ENCODE data around the gene ZDHHC1. TPM values are rescaled to one million over a fixed set of nuclear protein-coding genes. Genes with fewer than 3 reads are reported as not detected.

Gene ZDHHC1
- total RNA-seq, 1 donor from 2014 or later: 14.3 TPM

GRCh38 chr16:67447508-67448076 lies 31.3 kb upstream of the ZDHHC1 start:
- DNase-seq (ENCODE audit: low spot score): no peak

- no peak for DNase-seq (ENCODE audit: low spot score)
Measured at GRCh38 chr16:67446968-67447507, 30.8 kb upstream of the ZDHHC1 start.

GRCh38 chr16:67445913-67446907 lies 29.9 kb upstream of the ZDHHC1 start:
- no peak for DNase-seq (ENCODE audit: low spot score)

- DNase-seq (ENCODE audit: low spot score): no peak
Measured at GRCh38 chr16:67445441-67445912, 29.2 kb upstream of the ZDHHC1 start.

GRCh38 chr16:67445126-67445426 lies 28.8 kb upstream of the ZDHHC1 start:
- no peak for DNase-seq (ENCODE audit: low spot score)

- DNase-seq (ENCODE audit: low spot score): no peak
Measured at GRCh38 chr16:67444259-67445125, 28.2 kb upstream of the ZDHHC1 start.

GRCh38 chr16:67443265-67443664 lies 27.0 kb upstream of the ZDHHC1 start:
- DNase-seq (ENCODE audit: low spot score): peak; percentile 73

- DNase-seq (ENCODE audit: low spot score): no peak
Measured at GRCh38 chr16:67442581-67443255, 26.4 kb upstream of the ZDHHC1 start.

- DNase-seq (ENCODE audit: low spot score): no peak
Measured at GRCh38 chr16:67441907-67442306, 25.6 kb upstream of the ZDHHC1 start.

GRCh38 chr16:67441271-67441753 lies 25.0 kb upstream of the ZDHHC1 start:
- DNase-seq (ENCODE audit: low spot score): peak; percentile 88

GRCh38 chr16:67438824-67439393 lies 22.6 kb upstream of the ZDHHC1 start:
- no peak for DNase-seq (ENCODE audit: low spot score)

GRCh38 chr16:67438098-67438791 lies 22.0 kb upstream of the ZDHHC1 start:
- DNase-seq (ENCODE audit: low spot score): no peak

GRCh38 chr16:67437513-67437912 lies 21.2 kb upstream of the ZDHHC1 start:
- no peak for DNase-seq (ENCODE audit: low spot score)

- DNase-seq (ENCODE audit: low spot score): no peak
Measured at GRCh38 chr16:67436640-67437193, 20.4 kb upstream of the ZDHHC1 start.

GRCh38 chr16:67435758-67436164 lies 19.5 kb upstream of the ZDHHC1 start:
- no peak for DNase-seq (ENCODE audit: low spot score)

- no peak for DNase-seq (ENCODE audit: low spot score)
Measured at GRCh38 chr16:67433131-67433719, 16.9 kb upstream of the ZDHHC1 start.

- no peak for DNase-seq (ENCODE audit: low spot score)
Measured at GRCh38 chr16:67432506-67432890, 16.2 kb upstream of the ZDHHC1 start.

- DNase-seq (ENCODE audit: low spot score): no peak
Measured at GRCh38 chr16:67431775-67432505, 15.7 kb upstream of the ZDHHC1 start.

Data from ureter (tissue), 1 donor.